ENCODE measurements around the gene ATP10A.

DNA sequence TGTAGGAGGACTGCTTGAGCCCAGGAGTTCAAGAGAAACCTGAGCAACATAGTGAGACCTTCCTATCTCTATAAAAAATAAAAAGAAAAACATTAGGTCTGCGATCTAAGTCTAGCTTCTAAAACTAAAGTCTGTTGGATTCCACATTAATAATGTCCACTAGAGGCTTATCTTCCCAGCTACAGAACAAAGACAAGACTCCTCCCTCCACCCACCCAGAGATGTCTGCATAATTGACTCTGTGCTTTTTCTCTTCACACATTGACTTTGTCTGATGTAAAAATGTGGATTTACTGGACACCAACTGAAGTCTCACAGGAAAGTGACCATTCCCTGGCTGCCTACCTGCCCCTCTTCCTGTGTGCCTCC lies 91.8 kb downstream of the ATP10A start:
- TF ChIP-seq, protein P1, sequence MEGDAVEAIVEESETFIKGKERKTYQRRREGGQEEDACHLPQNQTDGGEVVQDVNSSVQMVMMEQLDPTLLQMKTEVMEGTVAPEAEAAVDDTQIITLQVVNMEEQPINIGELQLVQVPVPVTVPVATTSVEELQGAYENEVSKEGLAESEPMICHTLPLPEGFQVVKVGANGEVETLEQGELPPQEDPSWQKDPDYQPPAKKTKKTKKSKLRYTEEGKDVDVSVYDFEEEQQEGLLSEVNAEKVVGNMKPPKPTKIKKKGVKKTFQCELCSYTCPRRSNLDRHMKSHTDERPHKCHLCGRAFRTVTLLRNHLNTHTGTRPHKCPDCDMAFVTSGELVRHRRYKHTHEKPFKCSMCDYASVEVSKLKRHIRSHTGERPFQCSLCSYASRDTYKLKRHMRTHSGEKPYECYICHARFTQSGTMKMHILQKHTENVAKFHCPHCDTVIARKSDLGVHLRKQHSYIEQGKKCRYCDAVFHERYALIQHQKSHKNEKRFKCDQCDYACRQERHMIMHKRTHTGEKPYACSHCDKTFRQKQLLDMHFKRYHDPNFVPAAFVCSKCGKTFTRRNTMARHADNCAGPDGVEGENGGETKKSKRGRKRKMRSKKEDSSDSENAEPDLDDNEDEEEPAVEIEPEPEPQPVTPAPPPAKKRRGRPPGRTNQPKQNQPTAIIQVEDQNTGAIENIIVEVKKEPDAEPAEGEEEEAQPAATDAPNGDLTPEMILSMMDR (IDR thresholded peaks at IDR 0.05), result no peak
- no peak for TF ChIP-seq POLR2A (IDR thresholded peaks at IDR 0.05)
- TF ChIP-seq POLR2AphosphoS5 (IDR thresholded peaks at IDR 0.05), result no peak
- TF ChIP-seq EP300 (IDR thresholded peaks at IDR 0.05; ENCODE audit: low read depth), result no peak
